ENCODE results near the gene ZNRF2.
"Not testable (repeated sequence)": the region's sequence is repeated elsewhere in the genome, so short reads cannot be mapped to it uniquely, and the experiment has no call there.

Gene ZNRF2

GRCh38 chr7:30290317-30290716 is 5.9 kb downstream of the ZNRF2 start:
- not testable (repeated sequence) for FAIRE-seq

GRCh38 chr7:30292416-30293038 is 8.1 kb downstream of the ZNRF2 start:
- FAIRE-seq: not testable (repeated sequence)

GRCh38 chr7:30296304-30296703 is 11.9 kb downstream of the ZNRF2 start:
- not testable (repeated sequence) for FAIRE-seq

- not testable (repeated sequence) for FAIRE-seq
These were observed 13.1 kb downstream of the ZNRF2 start for GRCh38 chr7:30297499-30297898.

GRCh38 chr7:30298409-30298808 is 14.0 kb downstream of the ZNRF2 start:
- not testable (repeated sequence) for FAIRE-seq

- no peak for FAIRE-seq
These were observed 17.4 kb downstream of the ZNRF2 start for GRCh38 chr7:30301751-30302150.

- no peak for FAIRE-seq
These were observed 18.4 kb downstream of the ZNRF2 start for GRCh38 chr7:30302656-30303311.

- no peak for FAIRE-seq
These were observed 19.1 kb downstream of the ZNRF2 start for GRCh38 chr7:30303312-30304039.

GRCh38 chr7:30304177-30304884 is 19.9 kb downstream of the ZNRF2 start:
- FAIRE-seq: no peak

GRCh38 chr7:30306976-30307375 is 22.6 kb downstream of the ZNRF2 start:
- FAIRE-seq: no peak

GRCh38 chr7:30308389-30308788 is 24.0 kb downstream of the ZNRF2 start:
- FAIRE-seq: no peak

GRCh38 chr7:30309302-30309701 is 24.9 kb downstream of the ZNRF2 start:
- no peak for FAIRE-seq

GRCh38 chr7:30309842-30310435 is 25.5 kb downstream of the ZNRF2 start:
- no peak for FAIRE-seq

GRCh38 chr7:30310674-30311362 is 26.4 kb downstream of the ZNRF2 start:
- FAIRE-seq: no peak

GRCh38 chr7:30312178-30312577 is 27.8 kb downstream of the ZNRF2 start:
- no peak for FAIRE-seq

GRCh38 chr7:30313348-30313747 is 29.0 kb downstream of the ZNRF2 start:
- FAIRE-seq: no peak

- FAIRE-seq: no peak
These were observed 29.4 kb downstream of the ZNRF2 start for GRCh38 chr7:30313793-30314192.

- no peak for FAIRE-seq
These were observed 31.2 kb downstream of the ZNRF2 start for GRCh38 chr7:30315589-30315988.

- no peak for FAIRE-seq
These were observed 36.0 kb downstream of the ZNRF2 start for GRCh38 chr7:30320392-30320791.

- FAIRE-seq: no peak
These were observed 36.9 kb downstream of the ZNRF2 start for GRCh38 chr7:30321089-30321881.

- no peak for FAIRE-seq
These were observed 37.4 kb downstream of the ZNRF2 start for GRCh38 chr7:30321882-30322192.

All from G401.6 (cell line).